ENCODE measurements around the gene APLP1.
A peak's percentile ranks its signal among the peaks of the same experiment; 100 is the strongest.
"Not testable (repeated sequence)": the region's sequence is repeated elsewhere in the genome, so short reads cannot be mapped to it uniquely, and the experiment has no call there.

The APLP1 gene

GRCh38 chr19:35868172-35868822, at the start of gene APLP1:
APLP1 (plus strand) TSS chr19:35868574; CDS start chr19:35868637, 63 bp downstream.
- DNase-seq (ENCODE audit: low spot score) = no peak

- DNase-seq (ENCODE audit: low spot score) = no peak
Measured at GRCh38 chr19:35822579-35822978, 45.8 kb upstream of the APLP1 start.

GRCh38 chr19:35824150-35824549, 44.2 kb upstream of the APLP1 start:
- DNase-seq (ENCODE audit: low spot score) = no peak

DNA sequence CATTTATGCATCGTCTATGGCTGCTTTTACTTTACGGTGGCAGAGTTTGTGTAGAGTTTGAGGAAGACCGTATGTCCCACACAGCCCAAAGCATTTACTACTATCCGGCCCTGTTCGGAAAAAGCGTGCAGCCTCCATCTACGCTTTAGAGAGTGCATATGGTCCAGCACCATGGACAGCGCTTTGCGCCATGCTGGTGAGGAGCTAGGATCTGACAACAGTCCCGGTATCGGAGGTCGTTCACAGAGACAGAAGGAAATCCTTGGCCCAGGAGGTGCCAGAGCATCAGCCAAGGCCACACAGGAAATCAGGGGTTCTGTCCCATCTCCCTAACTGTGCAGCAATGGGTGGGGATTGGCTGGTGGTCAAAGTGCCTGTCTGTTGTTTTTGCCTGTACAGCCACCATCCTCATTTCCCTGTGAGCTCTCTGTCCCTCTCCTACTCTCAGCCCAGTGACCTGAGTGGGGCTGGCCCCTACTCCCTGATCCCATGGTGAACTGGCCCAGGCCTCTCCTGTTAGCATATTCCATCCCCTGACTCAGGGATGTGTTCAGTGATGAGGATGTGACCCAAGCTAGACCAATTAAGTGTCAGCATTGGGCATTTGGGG, 39.6 kb upstream of the APLP1 start:
- peak; percentile 27 for DNase-seq (ENCODE audit: low spot score)

GRCh38 chr19:35830986-35831385, 37.4 kb upstream of the APLP1 start:
- DNase-seq (ENCODE audit: low spot score) = no peak

DNA sequence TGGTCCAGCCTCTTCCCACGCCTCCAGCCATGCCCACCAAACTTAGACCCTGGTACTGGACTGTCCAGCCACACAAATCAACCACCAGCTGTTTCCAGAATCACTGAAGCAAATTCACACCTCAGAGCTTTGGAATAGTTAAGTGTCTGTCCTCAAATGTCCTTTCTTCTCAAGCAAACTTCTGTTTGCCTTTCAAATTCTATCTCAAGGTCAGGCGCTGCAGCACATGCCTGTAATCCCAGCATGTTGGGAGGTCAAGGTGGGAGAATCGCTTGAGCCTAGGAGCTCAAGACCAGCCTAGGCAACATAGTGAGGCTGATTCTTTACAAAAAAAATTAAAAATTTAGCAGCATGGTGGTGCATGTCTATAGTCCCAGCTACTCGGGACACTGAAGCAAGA, 36.3 kb upstream of the APLP1 start:
- DNase-seq (ENCODE audit: low spot score) = no peak

DNA sequence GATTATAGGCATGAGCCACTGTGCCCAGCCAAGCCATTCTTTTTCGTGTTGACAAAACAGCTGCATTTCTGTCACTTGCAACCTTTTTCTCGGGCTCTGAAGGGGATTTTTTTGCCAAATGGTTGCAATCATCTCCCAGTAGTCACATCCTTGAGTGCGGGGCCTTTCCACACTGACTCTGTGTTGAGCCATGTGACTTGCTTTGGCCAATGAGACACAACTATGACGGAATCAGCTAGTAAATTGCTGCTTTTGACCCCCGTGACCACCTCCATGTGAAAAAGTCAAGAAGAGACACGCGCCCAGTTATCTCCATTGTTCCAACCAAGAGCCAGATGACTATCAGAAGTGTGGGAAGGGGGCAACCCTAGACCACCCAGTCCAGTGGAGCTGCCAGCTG, 34.4 kb upstream of the APLP1 start:
- DNase-seq (ENCODE audit: low spot score) = no peak

DNA sequence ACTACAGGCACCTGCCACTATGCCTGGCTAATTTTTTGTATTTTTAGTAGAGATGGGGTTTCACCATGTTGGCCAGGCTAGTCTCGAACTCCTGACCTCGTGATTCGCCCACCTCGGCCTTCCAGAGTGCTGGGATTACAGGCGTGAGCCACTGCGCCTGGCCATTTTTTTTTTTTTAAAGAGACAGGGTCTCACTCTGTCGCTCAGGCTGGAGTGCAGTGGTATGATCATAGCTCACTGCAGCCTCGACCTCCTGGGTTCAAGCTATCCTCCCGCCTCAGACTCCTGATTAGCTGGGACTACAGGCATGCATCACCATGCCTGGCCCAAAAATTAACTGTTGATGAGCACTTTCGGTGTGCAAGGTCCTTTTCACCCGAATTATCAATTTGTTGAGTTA, 32.3 kb upstream of the APLP1 start:
- DNase-seq (ENCODE audit: low spot score) = not testable (repeated sequence)

DNA sequence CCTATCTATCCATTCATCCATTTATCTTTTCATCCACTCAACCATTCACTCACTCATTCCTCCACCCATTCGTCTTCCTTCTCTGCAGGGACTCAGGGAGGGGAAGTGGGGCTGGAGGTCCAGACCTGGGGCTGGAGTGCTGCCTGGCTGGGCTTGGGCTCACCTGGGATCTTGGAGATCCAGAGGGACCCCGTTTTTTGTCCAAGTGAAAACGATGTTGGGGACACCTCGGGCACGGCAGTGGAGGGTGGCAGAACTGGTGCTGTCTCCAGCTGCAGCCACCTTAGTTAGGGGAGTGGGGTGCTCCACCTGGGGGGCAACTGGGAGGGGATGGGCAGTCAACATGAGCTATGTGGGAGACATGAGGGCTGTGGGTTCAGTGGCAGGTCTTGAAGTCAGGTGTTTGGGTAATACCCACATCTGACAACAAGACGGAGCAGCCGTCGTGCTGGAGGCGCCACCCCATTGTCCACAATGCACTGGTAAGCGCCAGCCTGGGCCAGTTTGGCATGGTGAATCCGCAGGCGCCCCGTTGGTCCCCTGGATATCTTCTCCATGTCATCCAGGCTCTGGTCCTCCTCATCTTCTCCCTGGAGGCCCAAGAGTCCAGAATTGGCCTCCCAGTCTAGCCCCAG, 26.3 kb upstream of the APLP1 start:
- no peak for DNase-seq (ENCODE audit: low spot score)

DNA sequence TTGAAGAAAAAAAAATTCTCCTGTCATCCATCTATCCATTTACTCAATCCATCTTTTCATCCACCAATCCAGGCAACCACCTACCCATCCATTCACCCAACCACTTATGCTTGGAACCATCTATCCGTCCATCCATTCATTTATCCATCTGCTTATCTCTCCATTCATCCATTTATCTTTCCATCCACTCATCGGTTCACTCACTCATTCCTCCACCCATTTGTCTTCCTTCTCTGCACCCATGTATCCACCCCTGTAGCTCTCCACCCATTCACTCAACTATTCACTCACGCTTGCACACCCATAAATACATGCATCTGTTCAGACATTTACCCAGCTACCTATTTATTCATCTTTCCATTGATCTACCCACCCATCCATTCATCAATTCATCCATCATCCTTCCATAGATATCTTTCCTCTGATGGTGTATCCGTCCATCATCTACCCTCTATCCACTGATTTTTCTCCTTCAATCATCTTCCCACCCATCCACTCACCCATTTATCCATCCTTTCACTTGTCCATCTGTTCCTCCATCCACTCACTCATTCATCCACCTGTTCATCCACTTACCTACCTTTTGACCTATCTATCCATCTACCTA, 25.6 kb upstream of the APLP1 start:
- DNase-seq (ENCODE audit: low spot score) = no peak

DNA sequence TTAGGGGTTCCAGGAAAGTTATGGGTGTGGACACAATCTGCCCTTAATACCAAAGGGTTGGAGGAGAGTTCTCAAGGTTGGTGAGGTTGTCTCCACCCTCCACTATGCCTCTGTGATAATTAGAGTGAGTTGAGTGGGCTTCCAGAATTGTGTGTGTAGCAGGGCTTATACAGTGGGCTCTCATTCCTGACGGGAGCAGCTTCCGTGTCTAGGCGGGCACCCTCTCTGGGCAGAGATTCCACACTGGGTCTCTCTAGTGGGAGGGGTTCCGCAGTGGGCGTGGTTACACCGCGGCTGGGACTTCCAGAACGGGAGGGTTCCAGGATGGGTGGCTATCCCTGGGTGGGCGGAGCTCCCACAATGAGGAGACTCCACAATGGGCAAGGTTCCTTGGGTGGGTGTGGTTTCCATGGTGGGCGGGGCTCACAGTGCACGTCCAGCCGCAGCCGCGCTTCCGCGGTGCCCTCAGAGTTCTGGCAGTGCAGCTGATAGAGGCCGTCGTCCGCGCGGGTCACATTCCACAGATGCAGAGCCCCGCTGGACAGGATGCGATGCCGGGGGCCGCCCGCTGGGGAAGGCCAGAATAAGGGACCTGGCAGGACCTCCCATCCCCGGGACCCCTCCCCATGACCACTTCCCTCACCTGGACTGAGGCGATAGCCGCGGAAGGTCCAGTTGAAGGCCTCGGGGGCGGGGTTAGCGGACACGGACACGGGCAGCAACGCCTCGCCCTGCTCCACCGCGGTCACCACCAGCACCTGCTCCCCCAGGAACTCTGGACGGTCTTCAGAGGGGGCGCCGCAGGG, 24.5 kb upstream of the APLP1 start:
- DNase-seq (ENCODE audit: low spot score) = no peak

DNA sequence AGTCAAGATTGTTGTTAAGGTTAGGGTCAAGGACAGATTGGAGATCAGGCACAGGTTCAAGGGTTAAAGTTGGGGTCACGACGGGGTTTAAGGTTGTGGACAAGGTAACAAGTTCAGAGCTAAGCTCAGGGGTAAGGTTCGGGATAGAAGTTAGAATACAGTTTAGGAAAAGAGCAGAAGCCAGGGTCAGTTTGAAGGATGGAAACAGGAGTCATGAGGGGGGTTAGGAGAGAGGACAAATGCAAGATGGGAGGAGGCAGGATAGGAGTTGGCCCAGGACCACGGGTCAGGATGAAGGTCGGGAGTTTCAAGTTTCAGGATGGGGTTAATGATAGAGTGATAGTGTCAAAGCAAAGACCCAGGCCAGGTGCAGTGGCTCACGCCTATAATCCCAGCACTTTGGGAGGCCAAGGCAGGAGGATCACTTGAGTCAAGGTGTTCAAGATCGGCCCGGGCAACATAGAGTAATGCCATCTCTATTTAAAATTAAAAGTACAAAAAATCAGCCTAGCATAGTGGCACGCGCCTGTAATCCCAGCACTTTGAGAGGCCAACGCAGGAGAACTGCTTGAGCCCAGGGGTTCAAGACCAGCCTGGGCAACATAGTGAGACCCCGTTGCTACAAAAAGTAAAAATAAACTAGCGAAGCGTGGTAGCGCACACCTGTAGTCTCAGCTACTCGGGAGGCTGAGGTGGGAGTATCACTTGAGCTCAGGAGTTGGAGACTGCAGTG, 23.7 kb upstream of the APLP1 start:
- no peak for DNase-seq (ENCODE audit: low spot score)

DNA sequence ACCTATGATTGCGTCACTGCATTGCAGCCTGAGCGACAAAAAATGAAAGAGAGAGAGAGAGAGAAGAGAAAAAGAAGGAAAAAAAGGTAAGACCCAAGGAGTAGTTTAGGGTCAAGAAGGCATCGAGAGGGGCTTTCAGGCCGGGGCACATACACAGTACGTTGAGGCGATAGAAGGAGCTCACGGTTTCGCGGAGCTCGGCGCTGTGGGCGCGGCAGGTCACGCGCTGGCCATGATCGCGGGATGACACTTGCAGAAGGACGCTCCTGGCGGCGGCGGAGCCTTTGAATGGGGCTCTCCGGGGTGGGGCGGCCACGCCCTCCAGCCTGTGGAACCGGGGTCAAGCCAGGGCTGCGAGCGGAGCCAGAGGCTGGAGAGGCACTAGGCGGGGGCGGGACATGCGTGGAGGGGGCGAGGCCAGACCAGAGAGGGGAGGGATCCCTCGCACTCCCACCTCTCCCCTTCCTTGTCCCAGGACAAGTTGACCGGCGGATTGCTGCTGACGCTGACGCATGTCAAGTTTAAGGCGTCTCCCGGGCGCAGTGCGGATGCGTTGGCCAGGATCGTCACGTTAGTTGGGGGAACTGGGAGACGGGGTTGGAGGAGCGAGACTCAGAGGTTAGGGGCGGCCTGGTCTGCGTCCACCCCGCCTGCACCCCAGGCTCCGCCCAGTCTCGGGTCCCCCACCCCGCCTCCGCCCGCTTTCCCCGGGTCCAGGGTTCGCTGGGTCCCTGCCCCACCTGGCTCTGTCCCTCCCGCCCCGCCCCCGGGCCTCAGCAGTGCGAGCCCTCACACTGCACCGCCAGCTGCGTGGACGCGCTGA, 22.9 kb upstream of the APLP1 start:
- no peak for DNase-seq (ENCODE audit: low spot score)

GRCh38 chr19:35846038-35846668, 22.2 kb upstream of the APLP1 start:
- no peak for DNase-seq (ENCODE audit: low spot score)

- no peak for DNase-seq (ENCODE audit: low spot score)
Measured at GRCh38 chr19:35847911-35848310, 20.5 kb upstream of the APLP1 start.

GRCh38 chr19:35848486-35848885, 19.9 kb upstream of the APLP1 start:
- DNase-seq (ENCODE audit: low spot score) = no peak

DNA sequence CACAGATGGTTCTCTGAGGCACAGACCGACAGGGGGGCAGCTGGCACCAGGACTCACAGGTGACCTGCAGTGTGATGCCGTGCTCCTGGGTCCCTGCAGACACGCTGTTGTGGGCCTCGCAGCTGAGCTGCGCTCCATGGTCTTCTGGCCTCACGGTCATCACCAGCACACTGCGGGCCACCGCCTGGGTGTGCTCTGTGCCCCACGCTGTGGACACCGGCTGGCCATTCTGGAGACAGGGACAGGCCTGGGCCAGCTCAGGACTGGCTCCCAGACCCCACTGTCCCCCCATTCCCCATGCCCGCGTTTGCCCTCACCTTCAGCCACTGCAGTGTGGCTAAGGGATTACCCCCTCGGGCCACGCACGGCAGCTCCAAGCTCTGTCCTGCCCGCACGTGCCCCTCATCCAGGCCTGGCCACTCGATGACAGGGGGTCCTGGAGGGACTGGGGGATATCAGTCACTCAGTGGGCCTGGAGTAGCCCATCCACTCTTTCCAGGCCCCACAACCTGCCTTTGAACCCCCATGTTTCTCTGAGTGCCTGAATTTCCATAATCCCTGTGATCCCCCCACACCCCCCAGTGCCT, 19.4 kb upstream of the APLP1 start:
- no peak for DNase-seq (ENCODE audit: low spot score)

GRCh38 chr19:35851213-35852028, 17.0 kb upstream of the APLP1 start:
- DNase-seq (ENCODE audit: low spot score) = no peak
